Right lobe of liver (tissue), 4 donors: ENCODE data around the gene ARHGAP25.

Experiments
- POLR2A ChIP-seq: fragments of 450-650 bp; IDR thresholded peaks from one replicate; pipeline ENCODE4 v1.6.1; 2017; ENCODE audit warnings: antibody characterized with exemption, mild to moderate bottlenecking
- TF ChIP-seq, protein P1 (sequence below), 4 donors: fragments of 200-600 bp in 3 of 4; fragments of 450-650 bp in 1 of 4; IDR thresholded peaks; one replicate each; pipeline versions ENCODE4 v1.5.1 to v1.8.0; 2016 to 2022; ENCODE audit warnings: antibody characterized with exemption in 4 of 4, mild to moderate bottlenecking in 2 of 4
- donor health status: DM: no; HTN: no; CAD: no.
- donor health status: DM: no; HTN: no; CAD: no.
- donor health status: DM: no; HTN: yes; CAD: no.

- no peak for TF ChIP-seq POLR2A
- TF ChIP-seq, protein P1, sequence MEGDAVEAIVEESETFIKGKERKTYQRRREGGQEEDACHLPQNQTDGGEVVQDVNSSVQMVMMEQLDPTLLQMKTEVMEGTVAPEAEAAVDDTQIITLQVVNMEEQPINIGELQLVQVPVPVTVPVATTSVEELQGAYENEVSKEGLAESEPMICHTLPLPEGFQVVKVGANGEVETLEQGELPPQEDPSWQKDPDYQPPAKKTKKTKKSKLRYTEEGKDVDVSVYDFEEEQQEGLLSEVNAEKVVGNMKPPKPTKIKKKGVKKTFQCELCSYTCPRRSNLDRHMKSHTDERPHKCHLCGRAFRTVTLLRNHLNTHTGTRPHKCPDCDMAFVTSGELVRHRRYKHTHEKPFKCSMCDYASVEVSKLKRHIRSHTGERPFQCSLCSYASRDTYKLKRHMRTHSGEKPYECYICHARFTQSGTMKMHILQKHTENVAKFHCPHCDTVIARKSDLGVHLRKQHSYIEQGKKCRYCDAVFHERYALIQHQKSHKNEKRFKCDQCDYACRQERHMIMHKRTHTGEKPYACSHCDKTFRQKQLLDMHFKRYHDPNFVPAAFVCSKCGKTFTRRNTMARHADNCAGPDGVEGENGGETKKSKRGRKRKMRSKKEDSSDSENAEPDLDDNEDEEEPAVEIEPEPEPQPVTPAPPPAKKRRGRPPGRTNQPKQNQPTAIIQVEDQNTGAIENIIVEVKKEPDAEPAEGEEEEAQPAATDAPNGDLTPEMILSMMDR (IDR thresholded peaks at IDR 0.05): no peak
These were observed 6.8 kb upstream of the ARHGAP25 start for GRCh38 chr2:68727683-68728375.
